Panc1 (cell line): ENCODE data around the gene GRAMD4.

Source experiments
- TCF7L2 ChIP-seq: IDR thresholded peaks from 2 replicates; pipeline ENCODE4 v1.6.1; 2011; ENCODE audit warnings: mild to moderate bottlenecking, low read depth, low read length, inconsistent platforms
- TF ChIP-seq, protein P1 (sequence below): fragments of 450-650 bp; IDR thresholded peaks from 2 replicates; pipeline ENCODE4 v1.5.1; 2017; ENCODE audit warnings: mild to moderate bottlenecking

- TF ChIP-seq, protein P1, sequence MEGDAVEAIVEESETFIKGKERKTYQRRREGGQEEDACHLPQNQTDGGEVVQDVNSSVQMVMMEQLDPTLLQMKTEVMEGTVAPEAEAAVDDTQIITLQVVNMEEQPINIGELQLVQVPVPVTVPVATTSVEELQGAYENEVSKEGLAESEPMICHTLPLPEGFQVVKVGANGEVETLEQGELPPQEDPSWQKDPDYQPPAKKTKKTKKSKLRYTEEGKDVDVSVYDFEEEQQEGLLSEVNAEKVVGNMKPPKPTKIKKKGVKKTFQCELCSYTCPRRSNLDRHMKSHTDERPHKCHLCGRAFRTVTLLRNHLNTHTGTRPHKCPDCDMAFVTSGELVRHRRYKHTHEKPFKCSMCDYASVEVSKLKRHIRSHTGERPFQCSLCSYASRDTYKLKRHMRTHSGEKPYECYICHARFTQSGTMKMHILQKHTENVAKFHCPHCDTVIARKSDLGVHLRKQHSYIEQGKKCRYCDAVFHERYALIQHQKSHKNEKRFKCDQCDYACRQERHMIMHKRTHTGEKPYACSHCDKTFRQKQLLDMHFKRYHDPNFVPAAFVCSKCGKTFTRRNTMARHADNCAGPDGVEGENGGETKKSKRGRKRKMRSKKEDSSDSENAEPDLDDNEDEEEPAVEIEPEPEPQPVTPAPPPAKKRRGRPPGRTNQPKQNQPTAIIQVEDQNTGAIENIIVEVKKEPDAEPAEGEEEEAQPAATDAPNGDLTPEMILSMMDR, result no peak
- no peak for TF ChIP-seq TCF7L2
These were observed 101.4 kb downstream of the GRAMD4 start for GRCh38 chr22:46721501-46722085.
